ENCODE results near the gene ARRB2.

ARRB2 gene

DNA sequence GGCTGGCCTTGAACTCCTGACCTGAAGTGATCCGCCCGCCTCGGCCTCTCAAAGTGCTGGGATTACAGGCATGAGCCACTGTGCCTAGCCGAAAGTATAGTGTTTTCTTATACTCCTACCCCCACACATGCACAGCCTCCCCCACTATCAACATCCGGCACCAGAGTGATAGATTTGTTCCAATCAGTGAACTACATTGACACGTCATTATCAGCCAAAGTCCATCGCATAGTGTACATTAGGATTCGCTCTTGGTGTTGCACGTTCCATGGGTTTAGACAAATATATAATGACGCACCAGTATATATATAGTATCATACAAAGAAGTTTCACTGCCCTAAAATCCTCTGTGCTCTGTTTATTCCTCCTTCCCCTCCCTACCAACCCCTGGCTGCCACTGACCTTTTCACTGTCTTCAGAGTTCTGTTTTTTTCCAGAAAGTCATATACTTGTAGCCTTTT, 49.4 kb downstream of the ARRB2 start:
- no peak for DNase-seq (ENCODE audit: low spot score)

DNA sequence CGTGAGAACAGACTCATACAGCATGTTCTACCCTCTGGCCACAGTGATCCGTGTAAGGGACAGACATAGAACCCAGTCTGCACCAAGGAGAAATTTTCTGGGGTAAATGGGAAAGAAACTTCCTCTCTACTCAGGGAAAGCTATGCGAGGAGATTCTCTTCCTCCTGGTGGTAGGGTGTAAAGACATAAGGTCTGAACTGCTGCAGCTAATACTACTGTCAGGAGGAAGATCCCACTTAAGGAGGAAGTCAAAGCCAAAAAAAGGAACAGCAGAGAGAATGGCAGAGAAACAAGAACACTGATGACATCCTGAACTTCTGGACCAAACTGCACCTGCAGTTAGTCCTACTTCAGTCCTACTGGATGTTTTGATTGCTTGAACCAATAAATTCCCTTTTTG, 54.2 kb downstream of the ARRB2 start:
- DNase-seq (ENCODE audit: low spot score) = no peak

DNA sequence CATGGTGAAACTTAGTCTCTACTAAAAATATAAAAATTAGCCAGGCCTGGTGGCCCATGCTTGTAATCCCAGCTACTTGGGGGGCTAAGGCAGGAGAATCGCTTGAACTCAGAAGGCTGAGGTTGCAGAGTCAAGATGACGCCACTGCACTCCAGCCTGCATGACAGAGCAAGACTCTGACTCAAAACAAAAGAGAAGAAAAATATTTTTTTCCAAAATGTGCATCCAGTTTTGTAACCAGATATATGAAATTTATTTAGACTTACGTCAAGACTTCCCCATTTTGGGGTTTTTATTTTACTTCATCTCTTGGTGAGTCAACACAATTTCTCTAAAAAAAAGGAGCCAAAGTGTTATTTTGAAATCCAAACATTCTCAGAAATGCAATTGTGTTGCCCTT, 55.8 kb downstream of the ARRB2 start:
- DNase-seq (ENCODE audit: low spot score) = no peak

DNA sequence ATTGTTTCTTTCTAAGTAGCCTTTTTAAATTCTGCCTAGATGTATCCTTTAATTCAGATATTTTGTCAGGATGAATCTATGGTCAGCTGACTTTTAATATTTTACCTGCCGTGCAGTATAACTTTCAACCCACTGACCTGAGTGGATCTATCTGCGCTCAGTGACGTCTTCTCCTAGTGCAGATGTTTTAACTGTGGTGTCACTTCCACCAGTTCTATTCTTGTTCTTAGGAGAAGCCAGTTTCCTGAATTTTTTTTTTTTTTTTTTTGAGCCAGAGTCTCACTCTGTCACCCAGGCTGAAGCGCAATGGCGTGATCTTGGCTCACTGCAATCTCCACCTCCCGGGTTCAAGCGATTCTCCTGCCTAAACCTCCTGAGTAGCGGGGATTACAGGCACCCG, 56.3 kb downstream of the ARRB2 start:
- no peak for DNase-seq (ENCODE audit: low spot score)

DNA sequence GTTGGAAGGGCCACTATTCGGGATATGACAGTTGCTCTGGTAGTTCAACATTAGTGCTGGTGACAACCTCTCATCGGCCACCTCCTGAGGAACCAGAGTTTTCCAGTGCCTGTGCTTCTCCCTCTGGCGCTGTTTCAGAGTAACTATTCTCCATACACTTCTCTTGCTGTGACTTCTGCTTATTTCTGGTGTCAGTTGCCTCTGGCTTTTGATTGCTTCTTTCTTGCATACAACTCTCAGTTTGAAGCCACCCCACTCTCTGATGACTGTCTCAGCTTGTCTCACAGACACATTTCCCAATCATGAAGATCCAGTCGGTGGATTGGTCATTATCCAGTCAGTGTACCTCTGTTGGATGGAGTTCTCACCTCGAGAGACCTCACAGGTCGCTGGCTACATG, 57.9 kb downstream of the ARRB2 start:
- no peak for DNase-seq (ENCODE audit: low spot score)

DNA sequence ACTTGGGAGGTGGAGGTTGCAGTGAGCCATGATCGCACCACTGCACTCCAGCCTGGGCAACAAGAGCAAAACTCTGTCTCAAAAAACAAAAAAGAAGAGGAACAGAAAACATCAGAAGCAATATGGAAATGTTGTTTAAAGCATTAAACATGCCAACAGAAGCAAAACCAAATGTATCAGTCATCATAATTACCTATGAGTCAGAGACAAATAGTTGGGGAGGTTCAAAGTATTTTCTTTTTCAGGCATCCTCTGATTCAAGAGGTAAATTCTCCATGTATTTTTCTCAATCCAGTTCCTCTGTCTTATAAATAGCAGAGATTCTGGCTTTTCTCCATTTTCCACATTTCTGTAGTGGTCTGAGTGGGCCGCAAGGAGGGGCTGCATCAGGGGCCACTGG, 59.2 kb downstream of the ARRB2 start:
- DNase-seq (ENCODE audit: low spot score) = no peak
